ENCODE results near the gene TMEM125.

The TMEM125 gene

GRCh38 chr1:43293896-43294760 lies 24.3 kb downstream of the TMEM125 start:
- DNase-seq (ENCODE audit: low read depth): no peak

- DNase-seq (ENCODE audit: low read depth): no peak
Measured at GRCh38 chr1:43294761-43295160, 25.0 kb downstream of the TMEM125 start.

- DNase-seq (ENCODE audit: low read depth): no peak
Measured at GRCh38 chr1:43296207-43296606, 26.4 kb downstream of the TMEM125 start.

GRCh38 chr1:43298055-43298454 lies 28.3 kb downstream of the TMEM125 start:
- DNase-seq (ENCODE audit: low read depth): no peak

- DNase-seq (ENCODE audit: low read depth): no peak
Measured at GRCh38 chr1:43299101-43299500, 29.3 kb downstream of the TMEM125 start.

- DNase-seq (ENCODE audit: low read depth): no peak
Measured at GRCh38 chr1:43300378-43301094, 30.8 kb downstream of the TMEM125 start, which contains the start of gene TIE1. TIE1 (plus strand) TSS chr1:43300982; CDS start chr1:43301072, 90 bp downstream.

- no peak for DNase-seq (ENCODE audit: low read depth)
Measured at GRCh38 chr1:43302201-43302600, 32.4 kb downstream of the TMEM125 start.

GRCh38 chr1:43302721-43303470 lies 33.1 kb downstream of the TMEM125 start:
- no peak for DNase-seq (ENCODE audit: low read depth)

GRCh38 chr1:43303471-43304313 lies 33.9 kb downstream of the TMEM125 start:
- no peak for DNase-seq (ENCODE audit: low read depth)

GRCh38 chr1:43304314-43304681 lies 34.5 kb downstream of the TMEM125 start:
- DNase-seq (ENCODE audit: low read depth): no peak

GRCh38 chr1:43304771-43305300 lies 35.1 kb downstream of the TMEM125 start:
- no peak for DNase-seq (ENCODE audit: low read depth)

GRCh38 chr1:43305461-43305860 lies 35.7 kb downstream of the TMEM125 start:
- no peak for DNase-seq (ENCODE audit: low read depth)

- no peak for DNase-seq (ENCODE audit: low read depth)
Measured at GRCh38 chr1:43305926-43306687, 36.3 kb downstream of the TMEM125 start.

GRCh38 chr1:43306688-43307457 lies 37.1 kb downstream of the TMEM125 start:
- DNase-seq (ENCODE audit: low read depth): no peak

- no peak for DNase-seq (ENCODE audit: low read depth)
Measured at GRCh38 chr1:43307458-43308158, 37.8 kb downstream of the TMEM125 start.

GRCh38 chr1:43308635-43309404 lies 39.0 kb downstream of the TMEM125 start:
- no peak for DNase-seq (ENCODE audit: low read depth)

GRCh38 chr1:43309405-43310025 lies 39.7 kb downstream of the TMEM125 start:
- no peak for DNase-seq (ENCODE audit: low read depth)

- DNase-seq (ENCODE audit: low read depth): no peak
Measured at GRCh38 chr1:43311521-43311920, 41.7 kb downstream of the TMEM125 start.

All from T-helper 22 cell (primary cell).